Skeletal muscle satellite cell (primary cell): Measurements from ENCODE around the gene TGFB1.
A peak's percentile ranks its signal among the peaks of the same experiment; 100 is the strongest.
"Not testable (repeated sequence)": the region's sequence is repeated elsewhere in the genome, so short reads cannot be mapped to it uniquely, and the experiment has no call there.

Source experiments
- H3K27me3 ChIP-seq: 2 replicates; pipeline ENCODE4 v1.7.0; 2013; ENCODE audit warnings: low read length; ENCODE audit not compliant: control insufficient read depth, insufficient read depth
- H3K36me3 ChIP-seq: 2 replicates; pipeline ENCODE4 v1.7.0; 2013; ENCODE audit warnings: mild to moderate bottlenecking, control low read depth, low read length; ENCODE audit not compliant: insufficient read depth
- H3K4me1 ChIP-seq: 2 replicates; pipeline ENCODE4 v1.7.0; 2013; ENCODE audit warnings: low read length; ENCODE audit not compliant: control insufficient read depth, insufficient read depth
- H3K4me2 ChIP-seq: 2 replicates; pipeline ENCODE4 v1.7.0; 2013; ENCODE audit warnings: mild to moderate bottlenecking, low read length
- H3K4me3 ChIP-seq: 2 replicates; pipeline ENCODE4 v1.7.0; 2013; ENCODE audit warnings: low read length
- H3K9ac ChIP-seq: 2 replicates; pipeline ENCODE4 v1.7.0; 2013; ENCODE audit warnings: mild to moderate bottlenecking, low read depth, low read length, moderate library complexity
- H3K9me3 ChIP-seq: replicated peaks from 2 replicates; pipeline ENCODE4 v1.7.0; 2013; ENCODE audit warnings: mild to moderate bottlenecking, control low read depth, low read length

The TGFB1 gene

GRCh38 chr19:41354343-41354953 lies 726 bp upstream of the TGFB1 start:
- peaks cover 2% of the 10 kb centered on the region for H3K36me3 ChIP-seq
- H3K4me2 ChIP-seq, result peak overlapping the region; percentile 88
- H3K9ac ChIP-seq, result peak overlapping the region; percentile 60
- H3K4me1 ChIP-seq, result peaks cover 9% of the 10 kb centered on the region
- peak overlapping the region; percentile 94 for H3K4me3 ChIP-seq
- no peaks in the 10 kb centered on the region for H3K9me3 ChIP-seq
- H3K27me3 ChIP-seq, result no peaks in the 10 kb centered on the region

- Histone ChIP-seq H3K27me3 (no peaks in the 10 kb centered on the region), H3K9ac (peak overlapping the region; percentile 86), H3K9me3 (no peaks in the 10 kb centered on the region), H3K4me2 (peak overlapping the region; percentile 88), H3K4me3 (peak overlapping the region; percentile 94), H3K4me1 (peaks cover 10% of the 10 kb centered on the region), H3K36me3 (peaks cover 14% of the 10 kb centered on the region)
Measured at GRCh38 chr19:41352609-41353465, 885 bp downstream of the TGFB1 start.

GRCh38 chr19:41352279-41352608 lies 1.5 kb downstream of the TGFB1 start:
- H3K4me3 ChIP-seq, result peak overlapping the region; percentile 94
- H3K9ac ChIP-seq, result peak overlapping the region; percentile 86
- peaks cover 10% of the 10 kb centered on the region for H3K4me1 ChIP-seq
- peaks cover 14% of the 10 kb centered on the region for H3K36me3 ChIP-seq
- peak overlapping the region; percentile 88 for H3K4me2 ChIP-seq
- no peaks in the 10 kb centered on the region for H3K27me3 ChIP-seq
- no peaks in the 10 kb centered on the region for H3K9me3 ChIP-seq

- Histone ChIP-seq H3K4me1 (peaks cover 10% of the 10 kb centered on the region), H3K9me3 (no peaks in the 10 kb centered on the region), H3K27me3 (no peaks in the 10 kb centered on the region), H3K36me3 (peaks cover 14% of the 10 kb centered on the region), H3K9ac (peak overlapping the region; percentile 86), H3K4me2 (peak overlapping the region; percentile 88), H3K4me3 (peak overlapping the region; percentile 94)
Measured at GRCh38 chr19:41351339-41352245, 2.1 kb downstream of the TGFB1 start.

- Histone ChIP-seq H3K9me3 (no peaks in the 10 kb centered on the region), H3K4me2 (peak overlapping the region; percentile 88), H3K4me3 (peak overlapping the region; percentile 94), H3K27me3 (no peaks in the 10 kb centered on the region), H3K9ac (peak overlapping the region; percentile 86), H3K36me3 (peaks cover 21% of the 10 kb centered on the region), H3K4me1 (peaks cover 10% of the 10 kb centered on the region)
Measured at GRCh38 chr19:41350735-41351338, 2.9 kb downstream of the TGFB1 start.

- peaks cover 42% of the 10 kb centered on the region for H3K36me3 ChIP-seq
- not testable (repeated sequence) for H3K4me2 ChIP-seq, H3K4me1 ChIP-seq, H3K9me3 ChIP-seq, H3K9ac ChIP-seq, H3K27me3 ChIP-seq, H3K4me3 ChIP-seq
Measured at GRCh38 chr19:41346916-41347315, 6.8 kb downstream of the TGFB1 start.

- H3K4me2 ChIP-seq, result no peak overlapping the region
- H3K27me3 ChIP-seq, result no peaks in the 10 kb centered on the region
- no peaks in the 10 kb centered on the region for H3K9me3 ChIP-seq
- H3K9ac ChIP-seq, result no peak overlapping the region
- H3K4me1 ChIP-seq, result no peaks in the 10 kb centered on the region
- H3K4me3 ChIP-seq, result no peak overlapping the region
- peaks cover 48% of the 10 kb centered on the region for H3K36me3 ChIP-seq
Measured at GRCh38 chr19:41344162-41344561, 9.6 kb downstream of the TGFB1 start.

- no peaks in the 10 kb centered on the region for H3K27me3 ChIP-seq
- H3K36me3 ChIP-seq, result peaks cover 39% of the 10 kb centered on the region
- no peak overlapping the region for H3K9ac ChIP-seq
- H3K4me3 ChIP-seq, result no peak overlapping the region
- H3K4me1 ChIP-seq, result no peaks in the 10 kb centered on the region
- H3K9me3 ChIP-seq, result no peaks in the 10 kb centered on the region
- no peak overlapping the region for H3K4me2 ChIP-seq
Measured at GRCh38 chr19:41341669-41342490, 11.8 kb downstream of the TGFB1 start.

GRCh38 chr19:41339936-41340335 lies 13.8 kb downstream of the TGFB1 start:
- peaks cover 43% of the 10 kb centered on the region for H3K36me3 ChIP-seq
- no peaks in the 10 kb centered on the region for H3K9me3 ChIP-seq
- H3K4me2 ChIP-seq, result no peak overlapping the region
- no peak overlapping the region for H3K4me3 ChIP-seq
- no peaks in the 10 kb centered on the region for H3K4me1 ChIP-seq
- H3K9ac ChIP-seq, result no peak overlapping the region
- H3K27me3 ChIP-seq, result no peaks in the 10 kb centered on the region

GRCh38 chr19:41335467-41335866 lies 18.3 kb downstream of the TGFB1 start:
- peaks cover 32% of the 10 kb centered on the region for H3K36me3 ChIP-seq
- H3K4me2 ChIP-seq, result no peak overlapping the region
- no peaks in the 10 kb centered on the region for H3K4me1 ChIP-seq
- no peak overlapping the region for H3K4me3 ChIP-seq
- no peak overlapping the region for H3K9ac ChIP-seq
- H3K9me3 ChIP-seq, result no peaks in the 10 kb centered on the region
- H3K27me3 ChIP-seq, result no peaks in the 10 kb centered on the region
